Skeletal muscle tissue (tissue), 4 donors: ENCODE data around the gene PAAF1. TPM values are rescaled to one million over a fixed set of nuclear protein-coding genes. Genes with fewer than 3 reads are reported as not detected.

Experiments
- H3K27ac ChIP-seq: one replicate; pipeline ENCODE4 v1.7.0; 2013; ENCODE audit warnings: mild to moderate bottlenecking, low read depth, low read length, inconsistent platforms
- H3K27me3 ChIP-seq, 3 donors: one replicate each; pipeline ENCODE4 v1.7.0; 2013; ENCODE audit warnings: low read length in 3 of 3; ENCODE audit not compliant: control insufficient read depth in 3 of 3, insufficient read depth in 3 of 3
- H3K36me3 ChIP-seq, 3 donors: one replicate each; pipeline ENCODE4 v1.7.0; 2013; ENCODE audit warnings: low read length in 3 of 3; ENCODE audit not compliant: control insufficient read depth in 3 of 3, insufficient read depth in 3 of 3
- H3K4me1 ChIP-seq, 3 donors: one replicate each; pipeline ENCODE4 v1.7.0; 2013; ENCODE audit warnings: low read length in 3 of 3, mild to moderate bottlenecking in 3 of 3; ENCODE audit not compliant: control insufficient read depth in 3 of 3, insufficient read depth in 3 of 3
- H3K4me3 ChIP-seq, 3 donors: one replicate each; pipeline ENCODE4 v1.7.0; 2013; ENCODE audit warnings: low read length in 3 of 3
- H3K9ac ChIP-seq, 3 donors: one replicate each; pipeline ENCODE4 v1.7.0; 2013; ENCODE audit warnings: low read length in 3 of 3, mild to moderate bottlenecking in 3 of 3, moderate library complexity in 2 of 3, low read depth in 1 of 3
- H3K9me3 ChIP-seq, 3 donors: one replicate each; pipeline ENCODE4 v1.7.0; 2013; ENCODE audit warnings: low read length in 3 of 3; ENCODE audit not compliant: control insufficient read depth in 3 of 3
- total RNA-seq: library from RNA; depleted of rRNA; stranded (reverse); fragments of >200 nt; gene quantifications from one replicate; pipeline ENCODE4 v1.2.3, GENCODE V29; 2014
- donor health status: Osteomylitis.

The PAAF1 gene
- total RNA-seq, 1 donor from 2014 or later, result 17.2 TPM

DNA sequence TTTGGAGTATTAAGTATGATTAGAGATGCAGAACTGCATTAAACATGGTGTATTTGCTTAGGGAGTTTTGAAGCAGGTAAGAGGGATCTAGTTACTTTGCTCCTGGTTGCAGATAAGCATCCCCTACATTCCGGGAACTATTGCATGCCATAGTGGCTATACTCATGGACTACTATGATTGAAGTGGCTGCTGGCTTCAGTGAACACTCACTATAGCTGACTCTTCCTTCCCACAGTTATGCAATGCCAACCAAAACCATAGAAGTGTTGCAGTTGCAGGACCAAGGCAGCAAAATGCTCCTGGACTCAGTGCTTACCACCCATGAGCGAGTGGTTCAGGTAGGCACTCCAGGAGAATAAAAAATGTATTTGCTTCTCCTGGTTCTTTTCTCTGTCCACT is 17.1 kb upstream of the PAAF1 start:
- H3K4me1 ChIP-seq, result no peaks in the 10 kb centered on the region
- peaks cover 0 to 23% (median 12%) of the 10 kb centered on the region in 3 donors for H3K36me3 ChIP-seq
- no peak overlapping the region for H3K27ac ChIP-seq
- H3K4me3 ChIP-seq, result no peak overlapping the region
- no peaks in the 10 kb centered on the region for H3K27me3 ChIP-seq
- H3K9ac ChIP-seq, result no peak overlapping the region
- H3K9me3 ChIP-seq, result no peaks in the 10 kb centered on the region

- H3K4me1 ChIP-seq, result no peaks in the 10 kb centered on the region
- H3K9me3 ChIP-seq, result no peaks in the 10 kb centered on the region
- no peaks in the 10 kb centered on the region for H3K27me3 ChIP-seq
- H3K4me3 ChIP-seq, result no peak overlapping the region
- H3K27ac ChIP-seq, result no peak overlapping the region
- peaks cover 0 to 25% (median 14%) of the 10 kb centered on the region in 3 donors for H3K36me3 ChIP-seq
- H3K9ac ChIP-seq, result no peak overlapping the region
These were observed 16.6 kb upstream of the PAAF1 start for GRCh38 chr11:73860202-73860601.

- no peak overlapping the region for H3K9ac ChIP-seq
- H3K36me3 ChIP-seq, result peaks cover 0 to 26% (median 17%) of the 10 kb centered on the region in 3 donors
- H3K4me3 ChIP-seq, result no peak overlapping the region
- H3K27me3 ChIP-seq, result no peaks in the 10 kb centered on the region
- peaks cover 0 to 7% (median 5%) of the 10 kb centered on the region in 3 donors for H3K4me1 ChIP-seq
- H3K9me3 ChIP-seq, result no peaks in the 10 kb centered on the region
- H3K27ac ChIP-seq, result no peak overlapping the region
These were observed 13.8 kb upstream of the PAAF1 start for GRCh38 chr11:73862986-73863385.

DNA sequence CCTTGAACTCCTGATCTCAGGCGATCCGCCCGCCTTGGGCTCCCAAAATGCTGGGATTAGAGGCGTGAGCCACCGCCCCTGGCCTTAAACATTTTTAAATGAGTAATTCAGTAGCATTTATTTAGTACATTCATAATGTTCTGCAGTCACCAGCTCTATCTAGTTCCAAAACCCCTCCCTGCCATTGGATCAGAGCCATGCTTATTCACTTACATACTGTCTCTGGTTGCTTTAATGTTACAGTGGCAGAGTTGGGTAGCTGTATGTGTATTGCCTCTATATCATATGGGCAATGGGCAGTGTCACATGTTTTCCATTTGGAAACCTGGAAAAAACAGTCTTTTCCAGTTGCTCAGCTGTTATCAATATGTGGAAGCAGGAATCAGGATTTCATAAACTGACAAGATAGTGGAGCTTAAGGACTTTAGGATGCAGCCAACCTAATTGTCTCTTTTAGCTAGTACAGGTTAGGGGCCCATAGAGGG is 10.7 kb upstream of the PAAF1 start:
- H3K27ac ChIP-seq, result peak overlapping the region; percentile 42
- peaks cover 5 to 7% (median 5%) of the 10 kb centered on the region in 3 donors for H3K4me1 ChIP-seq
- no peaks in the 10 kb centered on the region for H3K9me3 ChIP-seq
- peak overlapping the region in 1 of 3 donors; percentile 1 for H3K9ac ChIP-seq
- peaks cover 0 to 21% (median 10%) of the 10 kb centered on the region in 3 donors for H3K36me3 ChIP-seq
- H3K27me3 ChIP-seq, result no peaks in the 10 kb centered on the region
- H3K4me3 ChIP-seq, result no peak overlapping the region

DNA sequence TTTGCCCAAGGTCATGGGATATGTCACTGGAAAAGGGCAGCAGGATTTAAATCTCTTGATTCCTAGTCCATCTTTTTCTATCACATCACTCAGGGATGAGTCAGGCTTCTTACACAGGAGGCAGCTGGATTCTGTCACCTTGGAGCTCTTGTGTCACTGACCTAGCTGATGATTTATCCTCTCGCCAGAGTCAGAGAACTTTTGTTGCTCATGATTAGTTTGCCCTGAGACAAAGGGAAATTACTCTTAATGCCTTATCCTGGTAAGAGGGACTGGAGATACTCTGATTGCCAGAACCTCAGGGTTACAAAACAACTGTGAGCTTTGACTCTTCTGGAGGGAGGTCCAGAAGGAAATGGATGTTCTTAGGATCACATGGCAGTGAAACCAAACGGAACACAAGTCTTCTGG is 10.2 kb upstream of the PAAF1 start:
- Histone ChIP-seq H3K36me3 (peaks cover 0 to 21% (median 7%) of the 10 kb centered on the region in 3 donors), H3K27me3 (no peaks in the 10 kb centered on the region), H3K27ac (peak overlapping the region; percentile 42), H3K9ac (peak overlapping the region in 1 of 3 donors; percentile 1), H3K9me3 (no peaks in the 10 kb centered on the region), H3K4me3 (no peak overlapping the region), H3K4me1 (peaks cover 5 to 7% (median 5%) of the 10 kb centered on the region in 3 donors)

GRCh38 chr11:73869332-73869949 is 7.4 kb upstream of the PAAF1 start:
- Histone ChIP-seq H3K4me1 (peaks cover 5 to 13% (median 5%) of the 10 kb centered on the region in 3 donors), H3K4me3 (no peak overlapping the region), H3K27me3 (no peaks in the 10 kb centered on the region), H3K9ac (no peak overlapping the region), H3K9me3 (no peaks in the 10 kb centered on the region), H3K36me3 (peaks cover 5 to 25% (median 11%) of the 10 kb centered on the region in 3 donors), H3K27ac (no peak overlapping the region)

DNA sequence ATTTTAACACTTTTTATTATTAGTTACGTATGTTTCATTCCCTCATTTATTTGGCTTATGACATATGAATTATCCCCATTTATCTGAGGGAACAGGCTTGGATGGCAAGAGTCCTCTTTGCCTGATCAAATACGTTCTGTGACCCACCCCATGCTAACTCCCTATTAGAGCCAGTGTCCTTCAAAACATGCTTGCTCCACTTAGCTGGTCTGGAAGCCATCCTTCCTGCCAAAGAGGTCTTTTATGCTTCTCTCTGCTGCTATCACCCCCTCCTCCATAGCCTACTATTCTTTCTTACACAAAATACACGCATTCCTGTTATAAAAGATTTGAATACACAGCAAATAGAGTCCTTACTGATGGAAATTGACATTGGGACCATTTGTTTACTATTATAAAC is 6.5 kb upstream of the PAAF1 start:
- Histone ChIP-seq H3K9ac (no peak overlapping the region), H3K4me1 (peaks cover 8 to 22% (median 9%) of the 10 kb centered on the region in 3 donors), H3K27ac (no peak overlapping the region), H3K4me3 (no peak overlapping the region), H3K9me3 (no peaks in the 10 kb centered on the region), H3K27me3 (no peaks in the 10 kb centered on the region), H3K36me3 (peaks cover 5 to 21% (median 9%) of the 10 kb centered on the region in 3 donors)

GRCh38 chr11:73872749-73873357 is 3.9 kb upstream of the PAAF1 start:
- Histone ChIP-seq H3K4me1 (peaks cover 15 to 38% (median 25%) of the 10 kb centered on the region in 3 donors), H3K4me3 (no peak overlapping the region), H3K9ac (no peak overlapping the region), H3K9me3 (no peaks in the 10 kb centered on the region), H3K27me3 (no peaks in the 10 kb centered on the region), H3K36me3 (peaks cover 5 to 22% (median 7%) of the 10 kb centered on the region in 3 donors), H3K27ac (peak overlapping the region; percentile 29)

DNA sequence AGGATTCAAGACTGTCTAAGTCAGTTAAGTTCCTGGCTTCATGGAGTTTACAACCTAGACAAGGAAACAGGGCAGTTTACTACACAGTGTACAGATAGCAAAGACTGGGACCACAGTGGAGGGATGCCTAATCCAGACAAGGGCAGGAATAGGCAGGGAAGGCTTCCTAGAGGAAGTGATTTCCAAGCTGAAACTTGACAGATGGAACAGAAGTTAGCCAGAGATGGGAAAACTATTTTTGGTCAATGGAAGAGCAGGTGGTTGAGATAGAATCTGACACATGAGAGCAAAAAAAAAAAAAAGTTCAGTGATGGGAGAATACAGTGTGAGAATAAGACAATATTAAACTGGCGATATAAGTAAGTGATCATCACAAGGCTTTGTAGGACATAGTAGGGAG is 1.4 kb upstream of the PAAF1 start:
- peak overlapping the region in 1 of 3 donors; percentile 96 for H3K9ac ChIP-seq
- H3K4me1 ChIP-seq, result peaks cover 15 to 38% (median 20%) of the 10 kb centered on the region in 3 donors
- H3K27ac ChIP-seq, result no peak overlapping the region
- H3K36me3 ChIP-seq, result peaks cover 5 to 19% (median 7%) of the 10 kb centered on the region in 3 donors
- H3K9me3 ChIP-seq, result no peaks in the 10 kb centered on the region
- peak overlapping the region; percentile 96 to 99 (median 99) for H3K4me3 ChIP-seq
- no peaks in the 10 kb centered on the region for H3K27me3 ChIP-seq

- peak overlapping the region; percentile 96 to 99 (median 99) for H3K4me3 ChIP-seq
- peaks cover 15 to 38% (median 20%) of the 10 kb centered on the region in 3 donors for H3K4me1 ChIP-seq
- H3K9me3 ChIP-seq, result no peaks in the 10 kb centered on the region
- H3K27ac ChIP-seq, result peak overlapping the region; percentile 87
- H3K36me3 ChIP-seq, result peaks cover 5 to 19% (median 7%) of the 10 kb centered on the region in 3 donors
- H3K9ac ChIP-seq, result peak overlapping the region; percentile 94 to 96 (median 95)
- H3K27me3 ChIP-seq, result no peaks in the 10 kb centered on the region
These were observed 959 bp upstream of the PAAF1 start for GRCh38 chr11:73875840-73876239.
